ENCODE measurements around the gene CNR1. TPM values are rescaled to one million over a fixed set of nuclear protein-coding genes. Genes with fewer than 3 reads are reported as not detected.

CNR1 gene
- 4.8 TPM for total RNA-seq
- 0.17 TPM for polyA plus RNA-seq (ENCODE audit: insufficient read depth, low read depth, low replicate concordance)
- long read RNA-seq, donor 1 = 0 reads
- long read RNA-seq, donor 2 = 0 reads
- long read RNA-seq, donor 3 = 0 reads
- long read RNA-seq, donor 4 = 0 reads
- long read RNA-seq, donor 5 = 0 reads
- long read RNA-seq, donor 6 = 0 reads
- long read RNA-seq, donor 7, partial matches to known transcripts = 0 of 1 reads
- long read RNA-seq, donor 7, other reads (novel, unspliced or antisense) = 1 of 1 reads
- long read RNA-seq, donor 8 = 0 reads
- long read RNA-seq, donor 9 = 0 reads
- long read RNA-seq, donor 10, partial matches to known transcripts = 0 of 1 reads
- long read RNA-seq, donor 10, other reads (novel, unspliced or antisense) = 0 of 1 reads

DNA sequence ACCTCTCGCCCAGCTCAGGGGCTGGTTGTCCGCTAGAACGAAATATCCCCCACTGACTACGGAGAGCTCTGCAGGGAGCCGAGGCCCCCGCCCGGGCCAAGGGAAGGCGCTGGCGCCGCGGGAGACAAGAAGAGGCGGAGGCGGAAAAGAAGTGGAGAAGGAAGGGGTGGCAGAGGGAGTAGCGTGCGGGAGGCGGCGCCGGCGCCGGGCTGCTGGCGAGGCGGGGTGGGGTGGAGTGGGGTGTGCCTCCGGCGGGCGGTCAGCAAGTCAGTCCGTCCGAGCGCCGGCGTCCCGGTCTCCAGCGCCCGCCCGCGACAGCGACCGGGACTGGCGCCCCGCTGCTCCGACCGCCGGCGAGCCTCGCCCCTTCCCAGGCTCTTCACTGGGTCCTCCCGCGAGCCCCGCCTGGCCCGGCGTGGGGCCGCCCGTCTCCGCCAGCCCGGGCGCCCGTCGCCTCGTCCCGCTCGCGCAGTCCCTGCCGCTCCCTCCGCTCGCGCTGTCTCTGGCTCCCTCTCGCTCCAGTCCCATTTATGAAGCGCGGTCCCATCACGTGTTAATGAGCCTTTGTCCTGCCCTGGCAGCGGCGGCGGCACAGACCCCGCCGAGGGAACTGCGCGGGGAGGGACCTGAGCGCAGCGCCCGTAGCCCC lies at the start of gene CNR1:
Gene CNR1, minus strand, starts transcription at position 504 of the 649 bp plus-strand sequence. CDS start 21,073 bp downstream, outside the sequence.
- peak; percentile 65 to 89 (median 73) for DNase-seq
- Histone ChIP-seq H3K9ac (ENCODE audit: low read length in 3 of 3) (no peak within 1 kb of the TSS), H3K27me3 (ENCODE audit: control insufficient read depth, insufficient read depth, low read length) (peaks cover 14% of the 10 kb centered on the region), H3K4me1 (ENCODE audit: control insufficient read depth in 2 of 3, insufficient read depth in 2 of 3, low read depth in 1 of 3, low read length in 3 of 3) (peaks cover 0 to 5% (median 0%) of the 10 kb centered on the region in 3 donors), H3K4me3 (ENCODE audit: low read length in 3 of 3) (peak within 1 kb of the TSS; percentile 29 to 57 (median 33)), H3K27ac (ENCODE audit: low read depth in 2 of 2, low read length in 2 of 2) (no peak within 1 kb of the TSS), H3K9me3 (ENCODE audit: control insufficient read depth in 2 of 3, insufficient read depth in 1 of 3, low read length in 3 of 3) (peaks cover 0 to 2% (median 0%) of the 10 kb centered on the region in 3 donors), H3K36me3 (ENCODE audit: control insufficient read depth in 2 of 3, insufficient read depth in 3 of 3, low read length in 3 of 3) (no peaks in the 10 kb centered on the region)
- TF ChIP-seq, protein P1, sequence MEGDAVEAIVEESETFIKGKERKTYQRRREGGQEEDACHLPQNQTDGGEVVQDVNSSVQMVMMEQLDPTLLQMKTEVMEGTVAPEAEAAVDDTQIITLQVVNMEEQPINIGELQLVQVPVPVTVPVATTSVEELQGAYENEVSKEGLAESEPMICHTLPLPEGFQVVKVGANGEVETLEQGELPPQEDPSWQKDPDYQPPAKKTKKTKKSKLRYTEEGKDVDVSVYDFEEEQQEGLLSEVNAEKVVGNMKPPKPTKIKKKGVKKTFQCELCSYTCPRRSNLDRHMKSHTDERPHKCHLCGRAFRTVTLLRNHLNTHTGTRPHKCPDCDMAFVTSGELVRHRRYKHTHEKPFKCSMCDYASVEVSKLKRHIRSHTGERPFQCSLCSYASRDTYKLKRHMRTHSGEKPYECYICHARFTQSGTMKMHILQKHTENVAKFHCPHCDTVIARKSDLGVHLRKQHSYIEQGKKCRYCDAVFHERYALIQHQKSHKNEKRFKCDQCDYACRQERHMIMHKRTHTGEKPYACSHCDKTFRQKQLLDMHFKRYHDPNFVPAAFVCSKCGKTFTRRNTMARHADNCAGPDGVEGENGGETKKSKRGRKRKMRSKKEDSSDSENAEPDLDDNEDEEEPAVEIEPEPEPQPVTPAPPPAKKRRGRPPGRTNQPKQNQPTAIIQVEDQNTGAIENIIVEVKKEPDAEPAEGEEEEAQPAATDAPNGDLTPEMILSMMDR (IDR thresholded peaks at IDR 0.05; ENCODE audit: borderline replicate concordance, extremely low read depth, insufficient read depth) = no peak
- intact Hi-C loops (cut with DNase I) = no loop called here
- no peak for FAIRE-seq

DNA sequence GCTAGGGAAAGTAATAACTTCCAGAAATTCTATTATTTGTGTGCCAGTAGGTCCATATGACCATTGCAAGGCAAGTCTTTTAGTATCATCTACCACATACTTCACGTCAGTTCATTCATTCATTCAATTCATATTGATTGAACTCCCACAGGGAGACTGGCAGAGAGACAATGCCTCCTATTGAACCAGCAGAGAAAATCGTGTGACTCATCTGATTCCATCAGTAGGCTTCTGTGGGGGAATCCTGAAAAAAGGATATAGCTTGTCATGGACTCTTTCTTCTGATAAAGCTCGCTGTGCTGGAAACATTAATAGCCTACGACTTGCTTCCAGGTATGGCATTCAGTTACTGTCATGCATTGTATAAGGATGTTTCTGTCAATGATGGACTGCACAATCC lies 45.3 kb upstream of the CNR1 start:
- no peak overlapping the region for H3K27ac ChIP-seq (ENCODE audit: low read depth in 2 of 2, low read length in 2 of 2)
- intact Hi-C loops (cut with DNase I) = no loop called here
- FAIRE-seq (no peak), DNase-seq (no peak)
- no peak overlapping the region for H3K4me3 ChIP-seq (ENCODE audit: low read length in 3 of 3)
- no peaks in the 10 kb centered on the region for H3K4me1 ChIP-seq (ENCODE audit: control insufficient read depth in 2 of 3, insufficient read depth in 2 of 3, low read depth in 1 of 3, low read length in 3 of 3)
- TF ChIP-seq, protein P1 (IDR thresholded peaks at IDR 0.05; ENCODE audit: borderline replicate concordance, extremely low read depth, insufficient read depth) = no peak
- no peaks in the 10 kb centered on the region for H3K9me3 ChIP-seq (ENCODE audit: control insufficient read depth in 2 of 3, insufficient read depth in 1 of 3, low read length in 3 of 3)
- H3K9ac ChIP-seq (ENCODE audit: low read length in 3 of 3) = no peak overlapping the region
- H3K27me3 ChIP-seq (ENCODE audit: control insufficient read depth, insufficient read depth, low read length) = no peaks in the 10 kb centered on the region
- H3K36me3 ChIP-seq (ENCODE audit: control insufficient read depth in 2 of 3, insufficient read depth in 3 of 3, low read length in 3 of 3) = no peaks in the 10 kb centered on the region

DNA sequence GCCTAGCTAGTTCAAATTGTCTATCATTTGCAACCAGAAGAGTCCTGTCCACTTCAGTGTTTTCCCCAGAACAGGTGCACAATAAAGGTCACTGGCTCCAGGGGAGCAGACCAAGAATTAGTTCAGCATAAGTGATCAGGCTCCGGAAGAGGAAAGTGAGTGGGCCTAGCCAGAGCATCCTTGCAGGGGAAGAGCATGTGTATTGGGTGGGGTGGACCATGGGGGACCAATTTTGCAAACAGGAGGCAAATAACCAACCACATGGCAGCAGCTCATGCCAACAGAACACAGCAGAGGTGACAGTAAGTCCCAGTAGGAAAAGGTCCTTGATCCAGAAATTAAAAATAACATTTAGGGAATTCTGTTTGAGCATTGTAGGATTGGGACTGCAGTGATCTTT lies 43.2 kb upstream of the CNR1 start:
- Histone ChIP-seq H3K36me3 (ENCODE audit: control insufficient read depth in 2 of 3, insufficient read depth in 3 of 3, low read length in 3 of 3) (no peaks in the 10 kb centered on the region), H3K9me3 (ENCODE audit: control insufficient read depth in 2 of 3, insufficient read depth in 1 of 3, low read length in 3 of 3) (peaks cover 0 to 6% (median 0%) of the 10 kb centered on the region in 3 donors), H3K4me1 (ENCODE audit: control insufficient read depth in 2 of 3, insufficient read depth in 2 of 3, low read depth in 1 of 3, low read length in 3 of 3) (no peaks in the 10 kb centered on the region), H3K4me3 (ENCODE audit: low read length in 3 of 3) (no peak overlapping the region), H3K9ac (ENCODE audit: low read length in 3 of 3) (no peak overlapping the region), H3K27me3 (ENCODE audit: control insufficient read depth, insufficient read depth, low read length) (no peaks in the 10 kb centered on the region), H3K27ac (ENCODE audit: low read depth in 2 of 2, low read length in 2 of 2) (no peak overlapping the region)
- FAIRE-seq (no peak), DNase-seq (no peak)
- intact Hi-C loops (cut with DNase I) = no loop called here
- TF ChIP-seq, protein P1 (IDR thresholded peaks at IDR 0.05; ENCODE audit: borderline replicate concordance, extremely low read depth, insufficient read depth) = no peak
